Activated B cell treated with CpG ODN at 0.5 μM for 24 hours (primary cell): ENCODE data around the gene NMNAT2. TPM values are rescaled to one million over a fixed set of nuclear protein-coding genes. Genes with fewer than 3 reads are reported as not detected.

Source experiments
- ATAC-seq: fragments of 200-7000 bp; cut with Tn5 transposase; one replicate; pipeline ENCODE4 v1.10.0; 2021; ENCODE audit warnings: low read depth, mild to moderate bottlenecking, moderate library complexity
- CTCF ChIA-PET: fragments of 350-600 bp; sonication (Branson Sonifier 250); formaldehyde crosslinking; loops from one replicate; lab custom pipeline; 2021; ENCODE audit warnings: antibody characterized with exemption; lab: Charles Lee
- POLR2A ChIA-PET: fragments of 350-600 bp; sonication (Branson Sonifier 250); formaldehyde crosslinking; loops from one replicate; lab custom pipeline; 2021; ENCODE audit warnings: antibody characterized with exemption; lab: Charles Lee
- DNase-seq: peaks from one replicate; pipeline ENCODE4 v3.0.0; 2022
- H3K27ac Mint-ChIP-seq: one replicate; pipeline ENCODE4 v1.8.0; 2020; ENCODE audit warnings: mixed read lengths
- H3K27me3 Mint-ChIP-seq: one replicate; pipeline ENCODE4 v1.8.0; 2021; ENCODE audit warnings: mixed read lengths
- H3K36me3 Mint-ChIP-seq: one replicate; pipeline ENCODE4 v1.8.0; 2021; ENCODE audit warnings: low read depth, mixed read lengths
- H3K4me1 Mint-ChIP-seq: one replicate; pipeline ENCODE4 v1.8.0; 2021; ENCODE audit warnings: mixed read lengths
- H3K4me3 Mint-ChIP-seq: one replicate; pipeline ENCODE4 v1.8.0; 2020; ENCODE audit warnings: mild to moderate bottlenecking, mixed read lengths
- H3K9me3 Mint-ChIP-seq: one replicate; pipeline ENCODE4 v1.8.0; 2020; ENCODE audit warnings: mixed read lengths
- intact Hi-C: fragments of 100-400 bp; cut with micrococcal nuclease; formaldehyde crosslinking; loops from one replicate; pipeline ENCODE4 v1.15.1; 2024
- total RNA-seq: library from RNA; stranded (reverse); gene quantifications from 2 replicates; pipeline ENCODE4 v1.2.3, GENCODE V29; 2022
- TF ChIP-seq, protein P1 (sequence below): fragments of 200-600 bp; IDR thresholded peaks from one replicate; pipeline ENCODE4 v1.8.0; 2022; ENCODE audit warnings: antibody characterized with exemption, mild to moderate bottlenecking

Gene NMNAT2
- total RNA-seq, 1 donor from 2014 or later: not detected

GRCh38 chr1:183199304-183199703 is 218.9 kb downstream of the NMNAT2 start:
- H3K27me3 Mint-ChIP-seq: peaks cover 23% of the 10 kb centered on the region
- ChIA-PET POLR2A (no interaction called here), CTCF (no interaction called here)
- TF ChIP-seq, protein P1, sequence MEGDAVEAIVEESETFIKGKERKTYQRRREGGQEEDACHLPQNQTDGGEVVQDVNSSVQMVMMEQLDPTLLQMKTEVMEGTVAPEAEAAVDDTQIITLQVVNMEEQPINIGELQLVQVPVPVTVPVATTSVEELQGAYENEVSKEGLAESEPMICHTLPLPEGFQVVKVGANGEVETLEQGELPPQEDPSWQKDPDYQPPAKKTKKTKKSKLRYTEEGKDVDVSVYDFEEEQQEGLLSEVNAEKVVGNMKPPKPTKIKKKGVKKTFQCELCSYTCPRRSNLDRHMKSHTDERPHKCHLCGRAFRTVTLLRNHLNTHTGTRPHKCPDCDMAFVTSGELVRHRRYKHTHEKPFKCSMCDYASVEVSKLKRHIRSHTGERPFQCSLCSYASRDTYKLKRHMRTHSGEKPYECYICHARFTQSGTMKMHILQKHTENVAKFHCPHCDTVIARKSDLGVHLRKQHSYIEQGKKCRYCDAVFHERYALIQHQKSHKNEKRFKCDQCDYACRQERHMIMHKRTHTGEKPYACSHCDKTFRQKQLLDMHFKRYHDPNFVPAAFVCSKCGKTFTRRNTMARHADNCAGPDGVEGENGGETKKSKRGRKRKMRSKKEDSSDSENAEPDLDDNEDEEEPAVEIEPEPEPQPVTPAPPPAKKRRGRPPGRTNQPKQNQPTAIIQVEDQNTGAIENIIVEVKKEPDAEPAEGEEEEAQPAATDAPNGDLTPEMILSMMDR: no peak
- no peak overlapping the region for H3K27ac Mint-ChIP-seq
- no peaks in the 10 kb centered on the region for H3K9me3 Mint-ChIP-seq
- no peak for ATAC-seq
- no peak for DNase-seq
- intact Hi-C loops: no loop called here
- H3K36me3 Mint-ChIP-seq: no peaks in the 10 kb centered on the region
- no peaks in the 10 kb centered on the region for H3K4me1 Mint-ChIP-seq
- no peak overlapping the region for H3K4me3 Mint-ChIP-seq

DNA sequence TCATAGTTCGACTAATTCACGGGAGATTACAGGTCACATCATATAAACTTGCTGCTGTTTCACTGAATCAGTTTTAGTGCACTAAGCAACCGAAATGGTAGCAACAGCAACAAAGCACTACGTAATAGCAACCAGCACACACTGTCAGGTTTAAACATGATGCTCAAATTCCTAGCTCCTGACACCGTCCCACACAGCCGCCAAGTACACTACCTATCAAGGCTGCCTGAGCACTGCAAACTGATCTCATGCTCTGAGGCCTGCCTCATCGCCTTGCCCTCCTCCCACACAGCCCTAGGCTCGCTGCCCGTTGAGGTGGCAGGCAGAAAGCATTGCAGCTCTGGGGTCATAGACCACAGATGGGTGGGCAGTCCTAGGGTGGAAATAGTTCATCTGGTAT is 219.7 kb downstream of the NMNAT2 start:
- Mint-ChIP-seq H3K4me1 (no peaks in the 10 kb centered on the region), H3K4me3 (no peak overlapping the region), H3K9me3 (no peaks in the 10 kb centered on the region), H3K27ac (no peak overlapping the region), H3K27me3 (peaks cover 27% of the 10 kb centered on the region), H3K36me3 (no peaks in the 10 kb centered on the region)
- TF ChIP-seq, protein P1: no peak
- ChIA-PET POLR2A (no interaction called here), CTCF (no interaction called here)
- DNase-seq: no peak
- intact Hi-C loops: no loop called here
- ATAC-seq: no peak

Other genes with a start within 250 kb of the NMNAT2 start
- gene LAMC2, start 232.1 kb downstream of the NMNAT2 start, total RNA-seq: not detected in 2 replicates
- 79.4 and 83.5 TPM in 2 replicates for gene SMG7, start 54.1 kb upstream of the NMNAT2 start, total RNA-seq
- gene NCF2, start 172.1 kb upstream of the NMNAT2 start, total RNA-seq: 101 TPM in 2 replicates
- 193 and 224 TPM in 2 replicates for gene ARPC5, start 217.4 kb upstream of the NMNAT2 start, total RNA-seq
- not detected in 2 replicates for gene APOBEC4, start 234.9 kb upstream of the NMNAT2 start, total RNA-seq